GM12878 (cell line): ENCODE results near the gene STK39. TPM values are rescaled to one million over a fixed set of nuclear protein-coding genes. Genes with fewer than 3 reads are reported as not detected.

Experiments used
- ATAC-seq: fragments of 200-7000 bp; cut with Tn5 transposase; 3 replicates; pipeline ENCODE4 v1.9.1; 2020; ENCODE audit warnings: mild to moderate bottlenecking, moderate library complexity
- BruUV-seq: library from RNA; stranded (reverse); fragments of 400-500 nt; replicated peaks from 2 replicates; lab custom pipeline; 2021; lab: Mats Ljungman, UMichigan
- CTCF ChIA-PET: fragments of 300-600 bp; sonication (Branson Sonifier 250); formaldehyde crosslinking; extraction: SDS; loops from one replicate; lab custom pipeline; 2021; ENCODE audit warnings: inconsistent platforms; lab: Yijun Ruan, JAX
- POLR2A ChIA-PET: fragments of 350-600 bp; formaldehyde crosslinking; extraction: SDS; loops from one replicate; lab custom pipeline; 2021; ENCODE audit warnings: inconsistent platforms; lab: Charles Lee
- RAD21 ChIA-PET: fragments of 300-600 bp; sonication (Branson Sonifier 250); formaldehyde crosslinking; loops from one replicate; lab custom pipeline; 2023; ENCODE audit warnings: antibody characterized with exemption; ENCODE audit not compliant: unreplicated experiment; lab: Charles Lee
- SMC1A ChIA-PET: fragments of 300-600 bp; sonication (Branson Sonifier 250); formaldehyde crosslinking; loops from one replicate; lab custom pipeline; 2023; ENCODE audit not compliant: unreplicated experiment, uncharacterized antibody; lab: Charles Lee
- DNase-seq: peaks from one replicate; pipeline ENCODE4 v3.0.0-alpha.2; 2011; ENCODE audit warnings: low read depth, low spot score
- FAIRE-seq: peaks from 3 replicates; lab custom pipeline; 2011; peaks lifted over from hg19 to GRCh38; lab: Jason Lieb, UNC
- H2AFZ ChIP-seq: 2 replicates; pipeline ENCODE4 v1.6.0; 2011; ENCODE audit warnings: low read depth, low read length, control low read depth; ENCODE audit not compliant: control insufficient read depth
- H3K27ac ChIP-seq: 2 replicates; pipeline ENCODE4 v1.5.1; 2011; ENCODE audit warnings: control low read depth; ENCODE audit not compliant: control insufficient read depth, insufficient read depth
- H3K27me3 ChIP-seq, 2 experiments: replicated peaks in 1 of 2; 2 replicates each; pipeline versions ENCODE4 v1.6.0 to v1.6.1; 2011; ENCODE audit warnings: low read length in 1 of 2; ENCODE audit not compliant: control insufficient read depth in 2 of 2, insufficient read depth in 2 of 2
- H3K36me3 ChIP-seq, 2 experiments: 2 replicates each; pipeline ENCODE4 v1.5.1; 2011; ENCODE audit warnings: low read length in 1 of 2; ENCODE audit not compliant: control insufficient read depth in 2 of 2, insufficient read depth in 2 of 2
- H3K4me1 ChIP-seq: 2 replicates; pipeline ENCODE4 v1.6.1; 2011; ENCODE audit warnings: mild to moderate bottlenecking, low read length, moderate library complexity, mixed read lengths; ENCODE audit not compliant: control insufficient read depth, insufficient read depth
- H3K4me2 ChIP-seq: 2 replicates; pipeline ENCODE4 v1.6.0; 2011; ENCODE audit warnings: control low read depth; ENCODE audit not compliant: control insufficient read depth, insufficient read depth
- H3K4me3 ChIP-seq: fragments of 200-600 bp; sonication (generic); 2 replicates; pipeline ENCODE4 v1.5.1; 2016
- H3K79me2 ChIP-seq: 2 replicates; pipeline ENCODE4 v1.6.0; 2011; ENCODE audit warnings: low read length; ENCODE audit not compliant: control insufficient read depth, insufficient read depth
- H3K9ac ChIP-seq: 2 replicates; pipeline ENCODE4 v1.8.0; 2011; ENCODE audit warnings: low read length, control low read depth, mixed read lengths; ENCODE audit not compliant: control insufficient read depth, insufficient read depth
- H3K9me3 ChIP-seq: replicated peaks from 3 replicates; pipeline ENCODE4 v1.5.1; 2011; ENCODE audit warnings: mild to moderate bottlenecking, low read length; ENCODE audit not compliant: control insufficient read depth, insufficient read depth
- H4K20me1 ChIP-seq: 2 replicates; pipeline ENCODE4 v1.6.0; 2011; ENCODE audit not compliant: control insufficient read depth, insufficient read depth
- EP300 ChIP-seq, 2 experiments: fragments of 150-350 bp in 1 of 2; IDR thresholded peaks; 2 replicates each; pipeline ENCODE4 v1.6.1; 2011 to 2012; ENCODE audit warnings: low read depth in 2 of 2, low read length in 2 of 2, borderline replicate concordance in 1 of 2, improper control_type of control experiment in 1 of 2, inconsistent platforms in 1 of 2; ENCODE audit not compliant: control insufficient read depth in 1 of 2
- HCFC1 ChIP-seq: fragments of 150-350 bp; IDR thresholded peaks from 2 replicates; pipeline ENCODE4 v1.6.1; 2014; ENCODE audit warnings: low read length
- PAX5 ChIP-seq: IDR thresholded peaks from 2 replicates; pipeline ENCODE4 v1.6.1; 2011; ENCODE audit warnings: low read depth, low read length, borderline replicate concordance
- PML ChIP-seq: IDR thresholded peaks from 2 replicates; pipeline ENCODE4 v1.6.1; 2012; ENCODE audit warnings: low read length, inconsistent platforms
- POU2F2 ChIP-seq: IDR thresholded peaks from 3 replicates; pipeline ENCODE4 v1.6.1; 2011; ENCODE audit warnings: low read depth, mild to moderate bottlenecking, low read length, borderline replicate concordance
- RAD51 ChIP-seq: fragments of 450-650 bp; IDR thresholded peaks from 2 replicates; pipeline ENCODE4 v1.6.1; 2016; ENCODE audit warnings: moderate library complexity, mild to moderate bottlenecking, inconsistent platforms
- SP1 ChIP-seq: IDR thresholded peaks from one replicate; pipeline ENCODE4 v1.6.1; 2011; ENCODE audit warnings: low read depth, low read length
- STAT1 ChIP-seq: fragments of 450-650 bp; conservative IDR thresholded peaks from 2 replicates; pipeline ENCODE4 v1.6.1; 2014; ENCODE audit warnings: antibody characterized with exemption, mild to moderate bottlenecking
- WRNIP1 ChIP-seq: IDR thresholded peaks from 2 replicates; pipeline ENCODE4 v1.6.1; 2011; ENCODE audit warnings: low read depth, low read length, improper control_type of control experiment, borderline replicate concordance
- WGBS: methylation state at CpG from one replicate; pipeline ENCODE4 v1.1.6; 2016; ENCODE audit warnings: low lambda C conversion rate; ENCODE audit not compliant: insufficient replicate concordance, insufficient coverage; ENCODE audit errors: missing lambda C conversion rate; 5-methylcytosine and 5-hydroxymethylcytosine counted together
- in situ Hi-C: fragments of 300-500 bp; cut with MboI; formaldehyde crosslinking; loops from 9 replicates; pipeline ENCODE4 v1.14.3; 2018; ENCODE audit warnings: mixed read lengths
- intact Hi-C: fragments of 100-400 bp; cut with micrococcal nuclease; formaldehyde crosslinking; loops from one replicate; pipeline ENCODE4 v1.14.2; 2022; ENCODE audit not compliant: unreplicated experiment
- polyA plus RNA-seq, 11 experiments: library from polyadenylated mRNA; depleted of rRNA in 4 of 11; unstranded in 6 of 11; stranded (reverse) in 5 of 11; fragments of >200 nt; fragmentation: Nextera tagmentation in 4 of 11; fragmentation: Illumina TruSeq in 1 of 11; extraction: Ambion mirVana in 4 of 11; extraction: Trizol in 1 of 11; gene quantifications; 1 replicate in 1 of 11; 2 replicates in 10 of 11; pipeline versions ENCODE4 v1.2.1 to v1.2.3, GENCODE V29; 2011 to 2016; ENCODE audit warnings: inconsistent platforms in 2 of 11, missing spikeins in 2 of 11, low read depth in 1 of 11
- total RNA-seq, 4 experiments: library from RNA; depleted of rRNA in 3 of 4; stranded (reverse); fragments of >200 nt in 3 of 4; fragmentation: Illumina TruSeq in 1 of 4; extraction: Trizol in 1 of 4; gene quantifications; 2 replicates each; pipeline versions ENCODE4 v1.2.1 to v1.2.3, GENCODE V29; 2013 to 2021
- TF ChIP-seq, protein P1 (sequence below): IDR thresholded peaks from 2 replicates; pipeline ENCODE4 v1.6.1; 2012; ENCODE audit warnings: low read depth, low read length, improper control_type of control experiment

STK39 gene
- total and polyA plus RNA-seq, 10 of the 15 experiments (the other 5 are each of a cell fraction or from before 2014, with no cell fraction given) = 0.03 to 0.21 (median 0.07) TPM; not detected in 5

DNA sequence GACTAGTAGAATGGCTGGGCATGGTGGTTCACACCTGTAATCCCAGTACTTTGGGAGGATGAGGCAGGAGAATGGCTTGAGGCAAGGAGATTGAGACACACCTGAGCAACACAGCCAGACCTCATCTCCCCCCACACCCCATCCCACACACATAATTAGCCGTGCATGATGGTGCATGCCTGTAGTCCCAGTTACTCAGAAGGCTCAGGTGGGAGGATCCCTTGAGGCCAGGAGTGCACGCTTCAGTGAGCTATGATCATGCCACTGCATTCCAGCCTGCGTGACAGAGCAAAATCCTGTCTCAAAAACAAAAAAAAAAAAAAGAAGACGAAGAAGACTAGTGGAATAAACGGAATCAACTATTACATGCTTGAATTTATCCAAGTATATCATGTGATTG is 150.0 kb downstream of the STK39 start:
- ATAC-seq (no peak), DNase-seq (no peak), FAIRE-seq (no peak)
- ChIA-PET RAD21 (no interaction called here), POLR2A (no interaction called here), SMC1A (no interaction called here), CTCF (no interaction called here)
- no peak overlapping the region for H3K9ac ChIP-seq
- in situ Hi-C loops (no loop called here), intact Hi-C loops (no loop called here)
- H3K4me2 ChIP-seq = no peak overlapping the region
- H3K4me1 ChIP-seq = no peaks in the 10 kb centered on the region
- H3K27me3 ChIP-seq = no peaks in the 10 kb centered on the region; a peak in 1 of 4 replicates
- TF ChIP-seq PML (no peak), RAD51 (no peak), PAX5 (no peak), STAT1 (no peak), HCFC1 (no peak), POU2F2 (no peak), WRNIP1 (no peak), SP1 (no peak), EP300 (IDR thresholded peaks at IDR 0.05; ENCODE audit: borderline replicate concordance in 1 of 2, control insufficient read depth in 1 of 2, low read depth in 2 of 2, low read length in 2 of 2) (no peak)
- TF ChIP-seq, protein P1, sequence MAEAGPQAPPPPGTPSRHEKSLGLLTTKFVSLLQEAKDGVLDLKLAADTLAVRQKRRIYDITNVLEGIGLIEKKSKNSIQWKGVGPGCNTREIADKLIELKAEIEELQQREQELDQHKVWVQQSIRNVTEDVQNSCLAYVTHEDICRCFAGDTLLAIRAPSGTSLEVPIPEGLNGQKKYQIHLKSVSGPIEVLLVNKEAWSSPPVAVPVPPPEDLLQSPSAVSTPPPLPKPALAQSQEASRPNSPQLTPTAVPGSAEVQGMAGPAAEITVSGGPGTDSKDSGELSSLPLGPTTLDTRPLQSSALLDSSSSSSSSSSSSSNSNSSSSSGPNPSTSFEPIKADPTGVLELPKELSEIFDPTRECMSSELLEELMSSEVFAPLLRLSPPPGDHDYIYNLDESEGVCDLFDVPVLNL = no peak
- WGBS = 21% methylated on average over 5 of the region's 5 CpGs
- no peaks in the 10 kb centered on the region for H3K79me2 ChIP-seq
- no peaks in the 10 kb centered on the region for H3K36me3 ChIP-seq
- no peaks in the 10 kb centered on the region for H3K9me3 ChIP-seq
- no peak overlapping the region for H2AFZ ChIP-seq
- no peaks in the 10 kb centered on the region for H4K20me1 ChIP-seq
- no peak overlapping the region for H3K27ac ChIP-seq
- BruUV-seq = no TSS peak
- no peak overlapping the region for H3K4me3 ChIP-seq
